Measurements from ENCODE around the gene BAMBI. TPM values are rescaled to one million over a fixed set of nuclear protein-coding genes. Genes with fewer than 3 reads are reported as not detected.

The BAMBI gene
- total RNA-seq, 2 donors from 2014 or later = 3.1 to 4.6 TPM

DNA sequence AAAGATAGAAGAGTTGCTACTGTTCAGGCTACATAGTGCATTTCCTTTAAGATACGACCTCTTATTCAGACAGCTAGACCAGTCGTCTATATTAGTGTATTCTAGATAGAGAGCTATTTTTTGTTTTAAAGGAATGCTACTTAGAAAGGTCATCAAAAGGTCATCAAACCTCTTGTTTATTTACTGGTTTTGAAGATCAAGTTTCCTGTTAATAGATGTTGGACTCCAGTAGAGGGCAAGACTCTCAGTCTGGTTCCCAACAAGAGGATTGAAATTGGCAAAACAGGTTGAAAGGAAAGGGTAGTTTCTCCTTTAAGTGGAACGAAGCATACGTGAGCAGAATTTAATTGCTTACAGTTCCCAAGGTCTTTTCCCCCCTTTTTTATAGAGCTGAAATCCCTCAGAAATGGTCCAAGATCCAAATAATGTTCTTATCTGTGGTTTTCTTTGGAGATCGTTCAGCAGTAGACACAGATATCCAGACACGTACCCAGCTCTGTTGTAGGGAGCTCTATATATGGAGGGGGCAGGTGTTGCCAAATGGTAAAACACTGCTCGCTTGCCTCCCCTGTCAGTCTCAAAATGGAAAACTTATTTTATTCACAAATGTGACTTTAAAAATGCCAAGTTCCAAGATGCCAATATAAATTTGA lies 37.2 kb downstream of the BAMBI start:
- Histone ChIP-seq H3K27me3 (no peaks in the 10 kb centered on the region), H3K4me1 (no peaks in the 10 kb centered on the region), H3K4me3 (no peak overlapping the region), H3K9ac (ENCODE audit: low read depth in 2 of 2, low read length in 2 of 2) (no peak overlapping the region), H3K27ac (no peak overlapping the region), H3K9me3 (no peaks in the 10 kb centered on the region), H3K36me3 (no peaks in the 10 kb centered on the region)
- intact Hi-C loops (cut with DNase I) = no loop called here
- no peak for TF ChIP-seq CTCF (IDR thresholded peaks at IDR 0.05)
- no peak for DNase-seq

DNA sequence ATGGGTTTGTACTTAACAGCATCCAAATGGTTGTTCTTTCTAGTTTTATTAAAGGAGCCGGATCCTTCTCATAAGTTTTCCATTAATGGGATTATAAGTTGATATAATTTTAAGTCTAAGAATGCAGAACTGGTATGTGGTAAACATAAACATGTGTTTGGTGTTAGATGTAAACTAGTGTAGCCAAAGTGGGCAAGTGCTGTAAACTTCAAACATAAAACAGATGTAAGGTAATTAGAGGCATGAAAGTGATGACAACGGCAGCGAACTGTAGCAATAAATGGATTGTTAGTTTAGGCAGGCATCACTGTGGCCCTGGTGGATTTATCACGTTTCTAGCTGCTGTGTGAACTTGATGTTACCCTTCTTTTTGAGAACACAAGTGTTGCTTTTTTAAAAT lies 37.9 kb downstream of the BAMBI start:
- no peaks in the 10 kb centered on the region for H3K27me3 ChIP-seq
- intact Hi-C loops (cut with DNase I) = no loop called here

DNA sequence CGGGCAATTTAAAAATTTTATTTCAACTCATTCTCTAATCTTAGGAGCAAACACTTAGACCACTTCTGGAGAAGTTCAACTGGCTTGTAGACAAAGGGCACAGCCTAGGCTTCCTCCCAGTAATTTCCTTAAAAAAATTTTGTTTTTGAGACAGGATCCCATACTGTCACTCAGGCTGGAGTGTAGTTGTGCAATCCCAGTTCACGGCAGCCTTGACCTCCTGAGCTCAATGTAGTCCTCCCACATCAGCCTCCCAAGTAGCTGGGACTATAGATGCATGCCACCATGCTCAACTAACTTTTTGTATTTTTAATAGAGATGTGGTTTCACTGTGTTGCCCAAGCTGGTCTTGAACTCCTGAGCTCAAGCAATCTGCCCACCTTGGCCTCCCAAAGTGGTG lies 38.4 kb downstream of the BAMBI start:
- TF ChIP-seq CTCF (IDR thresholded peaks at IDR 0.05) = no peak
- H3K27me3 ChIP-seq = no peaks in the 10 kb centered on the region
- no peak overlapping the region for H3K9ac ChIP-seq (ENCODE audit: low read depth in 2 of 2, low read length in 2 of 2)
- no peaks in the 10 kb centered on the region for H3K36me3 ChIP-seq
- H3K27ac ChIP-seq = no peak overlapping the region
- intact Hi-C loops (cut with DNase I) = no loop called here
- no peak overlapping the region for H3K4me3 ChIP-seq
- no peaks in the 10 kb centered on the region for H3K4me1 ChIP-seq
- no peak for DNase-seq
- no peaks in the 10 kb centered on the region for H3K9me3 ChIP-seq

More for the DNA sequence above, 37.9 kb downstream of the BAMBI start:
- TF ChIP-seq CTCF (IDR thresholded peaks at IDR 0.05) = no peak
- no peaks in the 10 kb centered on the region for H3K36me3 ChIP-seq
- no peaks in the 10 kb centered on the region for H3K9me3 ChIP-seq
- H3K27ac ChIP-seq = no peak overlapping the region
- DNase-seq = no peak
- H3K9ac ChIP-seq (ENCODE audit: low read depth in 2 of 2, low read length in 2 of 2) = no peak overlapping the region
- H3K4me1 ChIP-seq = no peaks in the 10 kb centered on the region
- no peak overlapping the region for H3K4me3 ChIP-seq

- no peak overlapping the region for H3K4me3 ChIP-seq
- H3K27ac ChIP-seq = no peak overlapping the region
- H3K9ac ChIP-seq (ENCODE audit: low read depth in 2 of 2, low read length in 2 of 2) = no peak overlapping the region
- peaks cover 3% of the 10 kb centered on the region for H3K27me3 ChIP-seq
- no peaks in the 10 kb centered on the region for H3K9me3 ChIP-seq
- TF ChIP-seq CTCF (IDR thresholded peaks at IDR 0.05) = no peak
- H3K36me3 ChIP-seq = no peaks in the 10 kb centered on the region
- DNase-seq = no peak
- H3K4me1 ChIP-seq = no peaks in the 10 kb centered on the region
- intact Hi-C loops (cut with DNase I) = no loop called here
These were observed 39.4 kb downstream of the BAMBI start for GRCh38 chr10:28716748-28717147.

GRCh38 chr10:28717656-28718201 lies 40.4 kb downstream of the BAMBI start:
- intact Hi-C loops (cut with DNase I) = no loop called here
- Histone ChIP-seq H3K9ac (ENCODE audit: low read depth in 2 of 2, low read length in 2 of 2) (no peak overlapping the region), H3K9me3 (no peaks in the 10 kb centered on the region), H3K27ac (no peak overlapping the region), H3K27me3 (peaks cover 13% of the 10 kb centered on the region), H3K4me3 (no peak overlapping the region), H3K4me1 (no peaks in the 10 kb centered on the region), H3K36me3 (no peaks in the 10 kb centered on the region)
- no peak for TF ChIP-seq CTCF (IDR thresholded peaks at IDR 0.05)
- no peak for DNase-seq

Measured in colonic mucosa (tissue), 4 donors.